ENCODE measurements around the gene RTP5.

RTP5 gene

GRCh38 chr2:241858206-241859016 lies 11.1 kb upstream of the RTP5 start, which contains the start of gene PDCD1:
TSS of gene PDCD1 (minus strand) at chr2:241858894. CDS start at chr2:241858838, 56 bp downstream.
- DNase-seq: no peak

GRCh38 chr2:241859017-241859435 lies 10.5 kb upstream of the RTP5 start:
- DNase-seq: no peak

GRCh38 chr2:241859436-241860183 lies 9.9 kb upstream of the RTP5 start:
- DNase-seq: no peak

- DNase-seq: no peak
Observed at GRCh38 chr2:241860184-241861078, 9.1 kb upstream of the RTP5 start.

GRCh38 chr2:241861264-241861663 lies 8.3 kb upstream of the RTP5 start:
- DNase-seq: no peak

- DNase-seq: no peak
Observed at GRCh38 chr2:241862093-241862492, 7.4 kb upstream of the RTP5 start.

- DNase-seq: no peak
Observed at GRCh38 chr2:241862775-241863535, 6.6 kb upstream of the RTP5 start.

- no peak for DNase-seq
Observed at GRCh38 chr2:241863536-241863954, 6.0 kb upstream of the RTP5 start.

GRCh38 chr2:241864168-241864849 lies 5.2 kb upstream of the RTP5 start:
- no peak for DNase-seq

- no peak for DNase-seq
Observed at GRCh38 chr2:241864850-241865213, 4.7 kb upstream of the RTP5 start.

- no peak for DNase-seq
Observed at GRCh38 chr2:241865416-241865956, 4.0 kb upstream of the RTP5 start.

- no peak for DNase-seq
Observed at GRCh38 chr2:241865957-241866789, 3.4 kb upstream of the RTP5 start.

- no peak for DNase-seq
Observed at GRCh38 chr2:241866790-241867645, 2.5 kb upstream of the RTP5 start.

- no peak for DNase-seq
Observed at GRCh38 chr2:241867776-241868420, 1.6 kb upstream of the RTP5 start.

- no peak for DNase-seq
Observed at GRCh38 chr2:241868661-241869081, 858 bp upstream of the RTP5 start.

- DNase-seq: peak; percentile 38
Observed at GRCh38 chr2:241870081-241870541, 582 bp downstream of the RTP5 start.

- no peak for DNase-seq
Observed at GRCh38 chr2:241870611-241871537, 1.3 kb downstream of the RTP5 start.
